KMS-11 (cell line): ENCODE results near the gene VARS2.
A peak's percentile ranks its signal among the peaks of the same experiment; 100 is the strongest.

Experiments
- H2AFZ ChIP-seq: fragments of 200-600 bp; sonication (generic); 2 replicates; pipeline ENCODE4 v1.6.1; 2016; ENCODE audit warnings: antibody characterized with exemption, mixed run types, low read depth
- H3K27ac ChIP-seq: fragments of 200-600 bp; sonication (generic); 2 replicates; pipeline ENCODE4 v1.6.1; 2016; ENCODE audit warnings: mild to moderate bottlenecking, mixed run types
- H3K27me3 ChIP-seq: fragments of 200-600 bp; sonication (generic); 2 replicates; pipeline ENCODE4 v1.6.1; 2017; ENCODE audit warnings: mild to moderate bottlenecking, low read depth, mixed run types, moderate library complexity; ENCODE audit not compliant: insufficient read depth
- H3K36me3 ChIP-seq: fragments of 200-600 bp; sonication (generic); 2 replicates; pipeline ENCODE4 v1.6.1; 2017; ENCODE audit warnings: mild to moderate bottlenecking, mixed run types; ENCODE audit not compliant: insufficient read depth
- H3K4me1 ChIP-seq: fragments of 200-600 bp; sonication (generic); 2 replicates; pipeline ENCODE4 v1.6.1; 2016; ENCODE audit warnings: mild to moderate bottlenecking, low read depth, mixed run types; ENCODE audit not compliant: poor library complexity, severe bottlenecking
- H3K4me2 ChIP-seq: fragments of 200-600 bp; sonication (generic); 2 replicates; pipeline ENCODE4 v1.7.0; 2016; ENCODE audit warnings: mild to moderate bottlenecking, mixed run types
- H3K4me3 ChIP-seq: fragments of 200-600 bp; sonication (generic); IDR thresholded peaks from 2 replicates; pipeline ENCODE4 v1.6.1; 2017; ENCODE audit warnings: low read depth, low read length, mixed read lengths; ENCODE audit not compliant: insufficient read depth
- H3K79me2 ChIP-seq: fragments of 200-600 bp; sonication (generic); 2 replicates; pipeline ENCODE4 v1.6.1; 2016; ENCODE audit warnings: low read depth, mixed run types; ENCODE audit not compliant: insufficient read depth
- H3K9ac ChIP-seq: fragments of 200-600 bp; sonication (generic); 2 replicates; pipeline ENCODE4 v1.6.1; 2016; ENCODE audit warnings: mild to moderate bottlenecking, mixed run types
- H4K20me1 ChIP-seq: fragments of 200-600 bp; sonication (generic); 2 replicates; pipeline ENCODE4 v1.6.1; 2016; ENCODE audit warnings: mild to moderate bottlenecking, mixed run types; ENCODE audit not compliant: insufficient read depth
- CTCF ChIP-seq: fragments of 200-600 bp; sonication (generic); conservative IDR thresholded peaks from 2 replicates; pipeline ENCODE4 v1.6.1; 2017; ENCODE audit warnings: low read depth, mild to moderate bottlenecking, antibody characterized with exemption, low read length, moderate library complexity, mixed read lengths

Gene VARS2

GRCh38 chr6:30884521-30885480 lies 29.2 kb upstream of the VARS2 start:
- H3K4me3 ChIP-seq: no peak overlapping the region
- no peaks in the 10 kb centered on the region for H4K20me1 ChIP-seq
- no peaks in the 10 kb centered on the region for H3K79me2 ChIP-seq
- peak overlapping the region; percentile 70 for H3K4me2 ChIP-seq
- no peak overlapping the region for H3K27ac ChIP-seq
- no peaks in the 10 kb centered on the region for H3K36me3 ChIP-seq
- peaks cover 13% of the 10 kb centered on the region; the same call in 1 of the 2 replicates for H3K27me3 ChIP-seq
- TF ChIP-seq CTCF: no peak
- peak overlapping the region; percentile 76 for H2AFZ ChIP-seq
- H3K9ac ChIP-seq: peak overlapping the region; percentile 9; the same call in 1 of the 2 replicates
- peaks cover 5% of the 10 kb centered on the region for H3K4me1 ChIP-seq

- no peaks in the 10 kb centered on the region for H4K20me1 ChIP-seq
- no peak overlapping the region for H3K9ac ChIP-seq
- H3K4me1 ChIP-seq: peaks cover 5% of the 10 kb centered on the region
- H3K27ac ChIP-seq: no peak overlapping the region
- no peak overlapping the region for H2AFZ ChIP-seq
- no peak overlapping the region for H3K4me2 ChIP-seq
- no peaks in the 10 kb centered on the region for H3K36me3 ChIP-seq
- H3K4me3 ChIP-seq: no peak overlapping the region
- H3K79me2 ChIP-seq: no peaks in the 10 kb centered on the region
- no peak for TF ChIP-seq CTCF
- H3K27me3 ChIP-seq: peaks cover 13% of the 10 kb centered on the region; the same call in 1 of the 2 replicates
Observed at GRCh38 chr6:30885481-30885998, 28.5 kb upstream of the VARS2 start.

- H4K20me1 ChIP-seq: no peaks in the 10 kb centered on the region
- peaks cover 5% of the 10 kb centered on the region for H3K4me1 ChIP-seq
- H2AFZ ChIP-seq: no peak overlapping the region
- H3K79me2 ChIP-seq: no peaks in the 10 kb centered on the region
- H3K27me3 ChIP-seq: peaks cover 13% of the 10 kb centered on the region; the same call in 1 of the 2 replicates
- no peak overlapping the region for H3K9ac ChIP-seq
- no peaks in the 10 kb centered on the region for H3K36me3 ChIP-seq
- H3K4me2 ChIP-seq: no peak overlapping the region
- no peak overlapping the region for H3K27ac ChIP-seq
- no peak for TF ChIP-seq CTCF
- H3K4me3 ChIP-seq: no peak overlapping the region
Observed at GRCh38 chr6:30885999-30886896, 27.8 kb upstream of the VARS2 start.

- Histone ChIP-seq H3K27me3 (peaks cover 13% of the 10 kb centered on the region; the same call in 1 of the 2 replicates), H3K4me3 (no peak overlapping the region), H3K27ac (no peak overlapping the region), H4K20me1 (no peaks in the 10 kb centered on the region), H3K4me2 (no peak overlapping the region), H3K4me1 (peaks cover 5% of the 10 kb centered on the region), H3K9ac (no peak overlapping the region), H3K79me2 (no peaks in the 10 kb centered on the region), H3K36me3 (no peaks in the 10 kb centered on the region), H2AFZ (no peak overlapping the region)
- TF ChIP-seq CTCF: no peak
Observed at GRCh38 chr6:30886897-30887255, 27.2 kb upstream of the VARS2 start.
